SH-SY5Y (cell line): Measurements from ENCODE around the gene WDR55.

ENCODE experiments used
- GATA2 ChIP-seq: IDR thresholded peaks from 2 replicates; pipeline ENCODE4 v1.6.1; 2011; ENCODE audit warnings: mild to moderate bottlenecking, low read depth, low read length
- GATA3 ChIP-seq: IDR thresholded peaks from 2 replicates; pipeline ENCODE4 v1.6.1; 2011; ENCODE audit warnings: low read depth, mild to moderate bottlenecking, low read length, moderate library complexity

Gene WDR55, protein sequence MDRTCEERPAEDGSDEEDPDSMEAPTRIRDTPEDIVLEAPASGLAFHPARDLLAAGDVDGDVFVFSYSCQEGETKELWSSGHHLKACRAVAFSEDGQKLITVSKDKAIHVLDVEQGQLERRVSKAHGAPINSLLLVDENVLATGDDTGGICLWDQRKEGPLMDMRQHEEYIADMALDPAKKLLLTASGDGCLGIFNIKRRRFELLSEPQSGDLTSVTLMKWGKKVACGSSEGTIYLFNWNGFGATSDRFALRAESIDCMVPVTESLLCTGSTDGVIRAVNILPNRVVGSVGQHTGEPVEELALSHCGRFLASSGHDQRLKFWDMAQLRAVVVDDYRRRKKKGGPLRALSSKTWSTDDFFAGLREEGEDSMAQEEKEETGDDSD

GRCh38 chr5:140664359-140665119 is at the start of gene WDR55:
WDR55 (plus strand) TSS chr5:140664904; CDS start chr5:140664913, 9 bp downstream.
- TF ChIP-seq GATA2, result no peak
- TF ChIP-seq GATA3, result no peak

GRCh38 chr5:140622301-140622700 is 42.4 kb upstream of the WDR55 start:
- no peak for TF ChIP-seq GATA3
- no peak for TF ChIP-seq GATA2

DNA sequence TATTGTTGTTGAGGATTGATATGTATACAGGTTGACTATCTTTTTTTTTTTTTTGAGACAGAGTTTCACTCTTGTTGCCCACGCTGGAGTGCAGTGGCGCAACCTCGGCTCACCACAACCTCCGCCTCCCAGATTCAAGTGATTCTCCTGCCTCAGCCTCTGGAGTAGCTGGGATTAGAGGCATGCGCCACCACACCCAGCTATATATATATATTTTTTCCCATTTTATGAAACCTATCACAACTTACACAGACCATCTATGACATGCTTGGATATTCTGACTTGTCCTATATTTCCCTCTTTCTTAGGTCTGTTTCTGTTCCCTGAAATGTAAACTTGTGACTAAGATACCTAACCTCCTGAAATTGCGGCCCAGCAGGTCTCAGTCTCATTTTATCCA is 36.7 kb upstream of the WDR55 start:
- TF ChIP-seq GATA2 (no peak), GATA3 (no peak)

GRCh38 chr5:140628711-140629110 is 36.0 kb upstream of the WDR55 start:
- TF ChIP-seq GATA3, result no peak
- no peak for TF ChIP-seq GATA2

DNA sequence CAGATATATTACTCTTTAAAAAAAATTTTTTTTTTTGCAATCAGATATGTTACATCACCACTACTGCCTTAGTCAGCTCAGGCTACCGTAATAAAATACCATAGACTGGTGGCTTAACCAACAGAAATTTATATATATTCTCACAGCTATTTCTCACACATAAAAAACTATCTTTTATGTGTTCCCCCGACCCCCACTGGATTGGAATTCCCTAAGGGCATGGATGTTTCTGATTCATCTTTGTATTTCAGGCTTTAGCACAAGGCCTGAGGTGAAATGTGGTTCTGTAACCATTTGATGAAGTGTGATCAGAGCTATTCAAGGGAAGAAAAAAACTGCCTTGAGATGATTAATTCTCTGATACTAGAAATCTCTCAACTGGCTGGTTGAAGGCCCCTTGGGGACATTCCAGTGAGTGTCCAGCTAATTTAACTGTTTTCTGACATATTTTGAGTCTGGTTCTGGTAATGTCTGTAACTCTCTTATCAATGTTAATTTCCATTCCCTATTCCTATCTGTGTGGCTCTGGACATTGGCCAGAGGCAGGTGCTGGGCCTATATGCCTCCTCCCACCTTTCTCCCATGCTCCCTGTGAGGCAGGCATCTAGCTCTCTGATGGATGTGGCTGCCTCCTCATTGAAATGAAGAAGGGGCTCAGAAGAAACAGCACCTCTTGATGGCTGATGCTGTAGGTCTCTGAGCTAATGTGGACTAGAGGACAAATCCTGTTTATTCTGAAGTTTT is 34.2 kb upstream of the WDR55 start:
- TF ChIP-seq GATA3, result no peak

DNA sequence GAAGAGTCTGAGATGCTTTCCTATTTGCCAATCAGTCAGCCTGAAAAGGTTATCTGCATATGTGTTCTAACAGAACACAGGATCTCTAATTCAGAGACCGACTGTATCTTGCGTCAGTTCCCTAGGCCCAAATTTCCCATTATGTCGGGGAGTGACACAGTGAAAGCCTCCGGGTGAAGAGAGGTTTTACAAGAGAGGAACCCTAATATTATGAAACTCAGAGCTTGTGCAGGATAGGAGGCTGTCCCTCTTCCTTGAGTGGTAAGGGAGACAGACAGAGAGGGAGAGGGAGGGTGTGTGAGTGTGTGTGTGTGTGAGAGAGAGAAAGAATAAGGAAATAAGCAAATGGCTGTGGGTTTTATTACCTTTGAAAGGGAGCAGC is 33.7 kb upstream of the WDR55 start:
- TF ChIP-seq GATA2, result no peak
- TF ChIP-seq GATA3, result no peak

DNA sequence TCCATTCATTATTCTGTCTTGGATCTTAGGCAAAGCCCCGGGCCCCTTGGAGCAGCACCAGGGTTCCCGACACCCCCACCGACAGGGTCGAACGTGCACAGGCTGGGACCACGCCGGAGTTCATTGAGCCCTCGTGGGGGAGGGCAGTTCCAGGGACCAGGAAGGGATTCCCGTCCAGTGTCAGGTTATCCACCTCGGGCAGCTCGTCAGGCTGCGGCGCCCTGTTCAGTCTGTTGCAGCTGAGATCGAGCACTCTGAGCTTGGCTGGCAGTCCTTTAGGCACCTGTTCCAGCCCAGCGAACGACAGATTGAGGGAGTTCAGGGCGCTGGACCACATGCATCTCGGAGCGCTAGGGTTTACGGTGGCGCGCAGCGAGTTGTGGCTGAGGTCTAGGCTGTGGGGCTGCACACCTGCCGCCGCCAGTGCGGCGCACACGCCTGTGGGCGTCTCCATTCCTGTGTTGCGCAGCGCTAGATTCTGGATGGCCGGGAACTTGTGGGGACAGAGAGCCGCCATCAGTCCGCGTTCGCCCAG is 32.8 kb upstream of the WDR55 start:
- TF ChIP-seq GATA2, result no peak
- no peak for TF ChIP-seq GATA3

DNA sequence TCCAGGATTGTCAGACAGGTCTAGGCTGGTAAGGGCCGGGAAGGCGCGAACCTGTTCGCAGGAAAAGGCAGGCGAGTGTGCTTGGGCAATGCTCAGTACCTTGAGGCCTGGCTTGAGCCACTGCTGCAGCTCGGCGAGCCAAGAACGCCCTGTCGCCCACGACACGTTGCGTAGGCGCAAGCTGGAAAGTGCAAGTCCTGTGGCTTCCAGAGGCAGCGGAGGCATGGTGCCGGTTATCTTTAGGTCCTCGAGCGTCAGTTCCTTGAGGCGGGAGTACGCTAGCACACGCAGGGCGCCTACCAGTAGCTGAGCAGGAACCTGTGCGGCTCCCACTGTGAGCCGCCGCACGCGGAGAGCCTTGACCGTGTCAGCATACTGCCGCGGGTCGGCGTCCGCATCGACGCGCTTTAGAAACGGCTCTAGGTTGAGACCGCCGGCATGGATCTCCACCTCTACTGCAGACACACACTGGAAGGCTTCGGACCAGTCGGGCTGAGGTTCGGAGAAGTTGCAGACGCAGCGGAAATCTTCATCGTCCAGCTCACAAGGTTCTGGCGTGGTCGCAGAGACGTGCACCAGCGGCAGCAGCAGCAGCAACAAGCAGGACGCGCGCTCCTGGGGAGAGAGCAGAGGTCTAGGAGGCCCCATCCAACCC is 32.2 kb upstream of the WDR55 start:
- TF ChIP-seq GATA3 (no peak), GATA2 (no peak)

DNA sequence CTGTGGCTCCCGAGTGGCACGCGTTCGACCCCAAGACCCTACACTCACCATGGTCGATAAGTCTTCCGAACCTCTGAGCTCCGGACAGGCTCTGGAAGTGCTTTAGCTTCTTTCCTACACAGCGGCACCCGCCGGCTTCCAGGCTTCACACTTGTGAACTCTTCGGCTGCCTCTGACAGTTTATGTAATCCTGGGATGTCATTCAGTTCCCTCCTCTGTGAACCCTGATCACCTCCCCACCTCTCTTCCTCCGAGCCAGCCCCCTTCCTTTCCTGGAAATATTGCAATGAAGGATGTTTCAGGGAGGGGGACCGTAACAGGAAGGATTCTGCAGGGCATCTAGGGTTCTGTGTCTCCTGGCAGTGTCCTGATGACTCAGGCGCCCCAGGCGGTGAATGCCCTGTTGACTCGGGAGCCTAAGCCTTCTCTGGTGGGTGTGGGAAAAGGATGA is 31.7 kb upstream of the WDR55 start, which contains the start of gene CD14:
Gene CD14, minus strand, starts transcription at position 155 of the 451 bp plus-strand sequence. Its CDS starts 104 bp downstream, at position 51.
- no peak for TF ChIP-seq GATA3
- TF ChIP-seq GATA2, result no peak

DNA sequence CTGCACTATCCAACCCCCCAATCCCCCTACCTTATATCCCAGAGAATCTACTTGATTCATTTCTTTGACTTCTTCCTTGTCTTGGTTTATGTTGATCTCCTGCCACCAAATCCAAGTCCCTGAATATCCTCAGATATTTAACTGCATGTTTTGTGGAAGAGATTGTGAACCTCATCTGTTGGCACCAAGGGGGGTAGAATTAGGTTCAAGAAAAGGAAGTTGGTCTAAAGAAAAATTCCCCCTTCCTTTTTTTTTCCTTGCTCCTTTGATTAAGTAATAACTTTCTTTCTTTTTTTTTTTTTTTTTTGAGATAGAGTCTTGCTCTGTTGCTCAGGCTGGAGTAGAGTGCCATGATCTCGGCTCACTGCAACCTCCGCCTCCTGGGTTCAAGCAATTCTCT is 31.2 kb upstream of the WDR55 start:
- TF ChIP-seq GATA3 (no peak), GATA2 (no peak)

GRCh38 chr5:140634103-140634502 is 30.6 kb upstream of the WDR55 start:
- TF ChIP-seq GATA3, result no peak

DNA sequence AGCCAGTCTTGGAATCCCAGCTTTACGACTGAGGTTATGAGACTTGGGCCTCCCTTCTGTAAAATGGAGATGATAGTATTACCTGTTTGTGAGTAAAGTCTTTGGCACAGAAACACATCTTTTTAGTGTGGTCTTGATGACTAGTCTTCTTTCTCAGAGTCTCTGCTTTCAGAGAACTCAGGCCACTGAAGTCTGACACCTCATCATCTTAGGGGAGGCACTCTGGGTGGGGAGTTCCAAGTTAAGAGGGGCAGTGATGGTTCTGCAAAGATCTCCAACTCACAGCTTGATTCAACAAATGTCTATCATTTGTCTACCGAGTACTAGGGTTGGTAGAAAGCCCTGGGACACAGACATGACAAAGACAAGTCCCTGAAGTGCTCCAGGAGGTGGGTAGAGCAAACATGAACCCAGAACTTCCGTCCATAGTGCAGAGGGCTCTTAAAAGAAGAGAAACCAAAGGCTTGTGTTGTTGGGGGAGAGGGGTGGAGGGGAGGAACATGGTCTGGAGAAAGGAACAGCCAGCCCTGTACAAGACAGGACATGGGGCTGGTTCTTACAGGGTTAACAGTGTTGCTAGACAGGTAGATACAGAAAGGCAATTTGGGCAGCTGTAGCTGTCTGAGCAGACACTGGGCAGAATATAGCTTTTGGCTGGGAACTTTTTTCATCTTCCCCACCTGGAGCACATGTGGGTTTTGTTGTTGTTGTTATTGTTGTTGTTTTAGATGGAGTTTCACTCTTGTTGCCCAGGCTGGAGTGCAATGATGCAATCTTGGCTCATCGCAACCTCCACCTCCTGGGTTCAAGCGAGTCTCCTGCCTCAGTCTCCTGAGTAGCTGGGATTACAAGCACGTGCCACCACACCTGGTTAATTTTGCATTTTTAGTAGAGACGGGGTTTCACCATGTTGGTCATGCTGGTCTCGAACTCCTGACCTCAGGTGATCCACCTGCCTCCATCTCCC is 29.1 kb upstream of the WDR55 start:
- TF ChIP-seq GATA2 (no peak), GATA3 (no peak)

- TF ChIP-seq GATA3 (no peak), GATA2 (no peak)
Observed at GRCh38 chr5:140637371-140638100, 27.2 kb upstream of the WDR55 start.
